Islet precursor cell (in vitro differentiated cells): Measurements from ENCODE around the gene ZNF367.
"Not testable (repeated sequence)": the region's sequence is repeated elsewhere in the genome, so short reads cannot be mapped to it uniquely, and the experiment has no call there.

Experiments
- DNase-seq: peaks from one replicate; pipeline ENCODE4 v3.0.0-alpha.2; 2018

The ZNF367 gene

DNA sequence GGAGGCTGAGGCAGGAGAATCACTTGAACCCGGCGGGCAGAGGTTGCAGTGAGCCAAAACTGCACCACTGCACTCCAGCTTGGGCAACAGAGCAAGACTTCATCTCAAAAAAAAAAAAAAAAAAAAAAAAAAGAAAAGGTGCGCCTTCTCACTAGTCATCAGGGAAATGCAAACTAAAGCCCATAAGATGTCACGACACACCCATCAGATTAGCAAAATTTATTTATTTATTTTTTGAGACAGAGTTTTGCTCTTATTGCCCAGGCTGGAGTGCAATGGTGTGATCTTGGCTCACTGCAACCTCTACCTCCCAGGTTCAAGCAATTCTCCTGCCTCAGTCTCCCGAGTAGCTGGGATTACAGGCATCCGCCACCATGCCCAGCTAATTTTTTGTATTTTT is 57.6 kb downstream of the ZNF367 start:
- DNase-seq: not testable (repeated sequence)

DNA sequence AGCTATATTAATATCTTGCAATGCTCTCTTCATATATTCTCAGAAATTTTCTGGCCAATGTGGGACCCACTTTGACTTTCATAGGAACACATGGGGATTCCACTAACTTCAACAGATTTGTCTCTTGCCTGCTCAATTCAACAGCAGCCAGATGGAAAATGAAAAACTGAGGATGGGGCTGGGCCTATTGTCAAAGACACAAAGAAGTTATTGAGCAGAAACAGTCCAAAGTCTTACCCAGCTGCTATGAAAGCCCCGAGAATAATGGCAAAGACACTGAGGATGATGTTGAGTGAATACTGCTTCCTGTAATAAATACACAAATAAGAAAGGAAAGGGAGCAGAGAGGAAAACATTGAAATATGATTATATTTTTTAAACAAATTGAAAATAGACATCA is 67.3 kb downstream of the ZNF367 start:
- DNase-seq: no peak

DNA sequence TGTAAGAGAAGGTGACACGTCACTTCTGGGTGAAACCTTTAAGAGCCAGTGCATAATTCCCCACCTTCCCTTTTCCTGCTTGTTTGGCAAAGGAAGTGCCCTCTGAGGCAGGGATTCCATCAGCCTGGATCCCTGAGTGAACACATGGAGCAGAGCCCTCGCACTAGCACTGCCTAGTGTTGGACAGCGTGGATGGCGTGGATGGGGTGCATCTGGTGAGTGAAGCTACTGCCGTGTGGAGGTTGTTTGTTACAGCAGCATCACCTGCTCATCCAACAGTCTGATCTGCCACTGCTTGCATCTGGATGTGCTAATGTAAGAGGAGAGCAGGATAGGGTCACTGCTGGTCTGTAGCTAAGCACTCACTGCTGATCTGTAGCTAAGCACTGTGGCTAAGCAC is 69.9 kb downstream of the ZNF367 start:
- DNase-seq: no peak

- no peak for DNase-seq
Measured at GRCh38 chr9:96345551-96345950, 72.6 kb downstream of the ZNF367 start.

- DNase-seq: peak; percentile 86
Measured at GRCh38 chr9:96344458-96345180, 73.6 kb downstream of the ZNF367 start.

DNA sequence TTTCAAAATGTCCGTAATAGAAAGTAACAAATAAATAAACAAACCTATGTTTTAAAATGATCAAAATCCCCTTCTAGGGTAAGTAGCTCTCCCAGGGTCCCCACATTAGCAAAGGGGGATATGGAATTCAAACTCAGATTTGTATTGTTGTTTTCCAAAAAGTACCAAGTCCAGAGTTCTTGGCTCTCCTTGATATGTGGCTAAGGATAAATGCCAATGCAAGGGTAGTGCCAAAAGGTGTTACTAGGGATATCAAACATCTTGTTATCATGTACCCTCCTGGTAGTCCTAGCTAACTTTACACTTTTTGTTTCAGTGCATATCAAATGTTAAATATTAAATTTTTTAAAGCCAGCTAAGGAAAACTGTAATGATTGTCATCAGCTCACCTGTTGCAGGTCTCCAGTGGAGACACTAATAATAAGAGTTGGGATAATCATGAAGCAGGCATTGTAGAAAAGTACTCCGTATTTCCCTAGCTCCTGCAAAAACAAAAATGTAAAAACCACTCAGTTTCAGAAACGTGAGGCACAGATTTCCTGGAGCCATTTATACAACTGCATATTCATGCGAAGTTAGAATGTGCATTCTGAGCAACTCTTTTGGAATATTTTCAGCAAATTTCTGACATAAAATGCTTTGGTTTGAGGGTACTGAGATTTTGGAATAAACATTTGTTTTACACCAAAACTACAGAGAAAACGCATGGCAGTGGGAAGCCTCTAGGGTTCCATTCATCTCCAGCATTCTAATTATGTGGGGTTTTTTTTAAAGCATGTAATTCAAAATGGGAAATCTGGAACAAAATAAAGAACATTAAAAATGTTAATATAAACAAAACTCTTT is 74.4 kb downstream of the ZNF367 start:
- no peak for DNase-seq

GRCh38 chr9:96342571-96343245 is 75.5 kb downstream of the ZNF367 start:
- DNase-seq: no peak

GRCh38 chr9:96340707-96341106 is 77.5 kb downstream of the ZNF367 start:
- no peak for DNase-seq

- no peak for DNase-seq
Measured at GRCh38 chr9:96338299-96338698, 79.9 kb downstream of the ZNF367 start.
